Activated naive CD4-positive, alpha-beta T cell (primary cell): ENCODE results near the gene MTHFD2.
"Not testable (repeated sequence)": the region's sequence is repeated elsewhere in the genome, so short reads cannot be mapped to it uniquely, and the experiment has no call there.

Experiments
- DNase-seq, 4 experiments: peaks; one replicate each; lab custom pipeline; 2025; lab: John Stamatoyannopoulos, UW

Gene MTHFD2

DNA sequence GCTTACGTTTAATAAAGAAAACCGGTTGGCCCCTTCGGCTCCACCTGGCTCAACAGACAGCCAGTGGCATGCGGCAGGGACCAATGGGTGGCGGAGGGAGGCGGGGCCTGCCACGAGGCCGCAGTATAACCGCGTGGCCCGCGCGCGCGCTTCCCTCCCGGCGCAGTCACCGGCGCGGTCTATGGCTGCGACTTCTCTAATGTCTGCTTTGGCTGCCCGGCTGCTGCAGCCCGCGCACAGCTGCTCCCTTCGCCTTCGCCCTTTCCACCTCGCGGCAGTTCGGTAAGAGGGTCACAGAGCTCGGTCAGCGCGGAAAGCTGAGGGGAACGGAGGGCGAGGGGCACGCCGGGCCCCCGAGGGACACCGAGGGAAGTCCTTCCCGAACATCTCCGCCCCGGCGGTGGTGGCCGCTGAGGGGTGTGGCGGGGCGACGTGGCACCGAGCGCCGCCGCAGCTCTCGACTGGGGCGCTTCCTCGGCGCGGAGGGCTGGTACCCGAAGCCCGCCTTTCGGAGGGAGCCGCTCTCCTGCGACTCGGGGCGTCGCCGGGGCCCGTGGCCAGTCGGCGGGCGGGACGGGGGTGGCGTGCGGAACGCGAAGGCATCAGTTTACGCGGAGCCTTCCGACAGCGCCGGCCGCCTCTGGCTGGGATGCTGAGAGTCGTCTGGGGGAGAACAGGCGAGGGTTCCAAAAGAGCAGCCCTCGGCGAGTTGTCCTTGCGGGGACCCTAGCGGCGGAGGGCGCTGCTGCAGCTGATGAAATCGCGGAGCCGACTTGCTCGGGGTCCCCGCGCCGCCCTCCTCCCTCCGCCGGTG, at the start of gene MTHFD2:
Gene MTHFD2 (plus strand): TSS at position 155 of the 814 bp plus-strand sequence. CDS start 27 bp downstream, at position 182.
- DNase-seq = peak; percentile 77 to 85 (median 82)

DNA sequence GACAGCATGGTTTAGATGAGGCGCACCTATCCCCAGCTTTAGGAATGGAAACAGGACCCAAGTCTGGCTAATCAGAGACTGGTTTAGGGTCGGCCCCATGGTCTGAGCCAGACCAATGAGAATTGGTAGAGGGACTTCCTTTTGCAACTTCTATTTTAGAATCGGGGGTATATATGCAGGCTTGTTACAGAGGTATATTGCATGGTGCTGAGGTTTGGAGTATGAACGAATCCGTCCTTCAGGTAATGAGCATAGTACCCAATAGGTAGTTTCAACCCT, 49.2 kb upstream of the MTHFD2 start:
- DNase-seq = no peak

DNA sequence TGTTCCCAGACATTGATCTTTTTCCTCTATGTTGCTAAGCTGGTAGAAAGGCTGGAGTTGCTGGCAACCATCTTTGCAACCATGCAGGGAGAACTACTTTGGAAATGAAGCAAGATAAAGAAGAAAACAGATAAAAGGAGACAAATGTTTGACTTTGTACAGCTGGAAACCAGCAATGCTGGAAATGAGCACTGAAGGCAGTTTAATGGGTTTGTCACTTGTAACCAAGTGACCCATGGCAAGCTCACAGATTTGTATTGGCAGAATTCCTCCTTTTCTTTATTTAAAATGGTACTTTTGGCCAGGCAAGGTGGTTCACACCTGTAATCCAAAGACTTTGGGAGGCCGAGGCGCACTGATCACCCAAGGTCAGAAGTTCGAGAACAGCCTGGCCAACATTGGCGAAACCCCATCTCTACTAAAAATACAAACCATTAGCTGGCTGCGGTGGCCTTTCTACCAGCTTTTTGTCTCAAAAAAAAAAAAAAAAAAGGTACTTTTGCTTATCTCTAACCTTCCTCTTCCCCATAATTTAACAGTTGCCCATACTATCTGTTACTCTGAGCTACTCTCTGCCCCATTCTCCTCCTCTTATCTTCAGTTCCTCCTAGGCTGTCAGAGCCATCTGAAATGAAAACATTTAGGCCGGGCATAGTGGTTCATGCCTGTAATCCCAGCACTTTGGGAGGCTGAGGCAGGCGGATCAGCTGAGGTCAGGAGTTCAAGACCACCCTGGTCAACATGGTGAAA, 48.7 kb upstream of the MTHFD2 start:
- DNase-seq = no peak

DNA sequence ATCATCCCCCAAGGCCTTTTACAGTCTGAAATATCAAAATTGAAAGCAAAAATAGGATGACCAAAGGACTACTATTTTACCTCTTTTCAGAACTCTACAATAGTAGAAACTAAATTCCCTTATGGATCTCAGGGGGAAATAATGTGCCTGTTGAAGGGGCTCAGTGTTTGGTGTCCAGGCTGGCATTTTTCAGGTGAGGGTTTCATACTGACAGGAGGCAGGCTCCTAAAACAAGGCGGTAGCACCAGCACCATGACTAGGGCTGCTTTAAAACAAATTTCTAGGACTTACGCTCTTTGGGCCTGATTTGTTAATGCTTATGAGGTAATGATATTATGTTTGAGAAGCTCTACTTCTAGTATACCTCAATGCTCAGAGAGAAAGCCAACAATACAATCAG, 45.5 kb upstream of the MTHFD2 start:
- no peak for DNase-seq

DNA sequence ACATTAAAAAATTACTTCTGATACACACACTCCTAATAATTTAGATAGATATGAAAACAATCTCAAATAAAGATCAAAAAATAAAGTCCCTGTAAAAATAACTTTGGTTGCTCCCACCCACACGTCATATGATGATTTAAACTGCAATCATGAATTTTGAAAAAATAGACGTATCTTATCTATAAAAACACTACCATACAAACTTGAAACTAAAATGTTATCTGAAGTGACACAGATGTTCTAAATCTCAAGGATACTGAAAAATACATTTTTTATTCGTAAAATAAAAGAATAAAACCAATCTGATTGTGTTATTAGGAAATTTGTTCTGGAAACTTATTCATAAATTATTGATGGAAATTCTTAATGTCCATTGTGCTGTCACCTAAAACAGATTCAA, 42.6 kb upstream of the MTHFD2 start:
- DNase-seq = no peak

DNA sequence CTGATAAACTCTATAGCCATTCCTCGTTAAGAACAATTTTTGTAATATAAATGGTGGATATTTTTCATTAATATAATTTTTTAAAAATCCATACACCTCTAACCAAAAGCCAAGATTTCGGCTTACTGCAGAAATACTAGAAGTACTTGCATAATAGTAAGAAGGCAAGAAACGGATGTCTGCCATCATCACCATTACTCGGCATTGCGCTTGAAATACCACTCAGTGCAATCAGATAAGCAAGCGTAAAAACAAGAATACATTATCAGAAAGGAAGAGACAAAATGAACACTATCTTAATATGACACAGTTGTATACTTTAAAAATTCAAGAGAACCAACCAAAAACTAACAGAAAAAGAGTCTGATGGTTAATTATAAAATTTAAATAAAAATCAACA, 35.5 kb upstream of the MTHFD2 start:
- DNase-seq = no peak

DNA sequence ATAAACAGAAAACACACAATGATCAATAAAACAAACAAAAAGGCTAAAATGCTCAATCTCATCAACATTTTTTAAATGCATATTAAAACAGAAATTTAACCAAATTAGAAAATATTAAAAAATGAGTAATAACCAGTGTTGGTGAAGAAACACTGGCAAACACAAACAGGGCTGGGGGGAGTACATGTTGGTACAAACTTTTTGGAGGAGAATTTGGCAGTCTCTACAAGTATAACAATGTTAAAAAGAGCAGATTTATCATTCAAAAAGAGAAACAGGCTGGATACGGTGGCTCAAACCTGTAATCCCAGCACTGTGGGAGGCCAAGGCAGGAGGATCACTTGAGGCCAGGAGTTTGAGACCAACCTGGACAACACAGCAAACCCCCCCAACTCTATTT, 33.7 kb upstream of the MTHFD2 start:
- no peak for DNase-seq

DNA sequence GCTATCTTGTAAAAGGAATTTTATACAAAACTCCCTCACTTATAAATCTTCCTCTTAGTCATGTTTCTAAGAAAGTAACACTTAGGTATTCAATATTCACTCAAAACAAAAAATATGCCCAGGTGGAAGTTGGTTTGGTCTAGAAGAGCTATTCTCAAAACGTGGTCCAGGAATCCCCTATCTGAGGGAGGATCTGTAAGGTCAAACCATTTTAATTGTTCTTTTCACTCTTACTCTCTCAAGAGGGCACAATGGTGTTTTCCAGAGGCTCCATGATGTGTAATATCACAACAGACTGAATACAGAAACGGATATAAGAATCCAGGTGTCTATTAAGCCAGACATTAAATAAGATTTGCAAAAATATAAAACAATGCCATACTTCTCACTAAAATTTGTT, 29.7 kb upstream of the MTHFD2 start:
- no peak for DNase-seq

DNA sequence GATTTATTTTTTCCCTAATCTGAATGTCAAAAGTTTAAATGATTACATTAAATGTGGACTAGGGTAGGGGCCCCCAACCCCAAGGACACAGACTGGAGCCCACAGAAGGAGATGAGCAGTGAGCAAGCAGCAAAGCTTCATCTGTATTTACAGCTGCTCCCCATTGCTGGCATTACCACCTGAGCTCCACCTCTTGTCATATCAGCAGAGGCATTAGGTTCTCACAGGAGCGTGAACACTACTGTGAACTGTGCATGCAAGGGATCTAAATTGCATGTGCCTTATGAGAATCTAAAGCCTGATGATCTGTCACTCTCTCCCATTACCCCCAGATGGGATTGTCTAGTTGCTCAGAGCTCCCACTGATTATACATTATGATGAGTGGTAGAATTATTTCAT, 23.5 kb upstream of the MTHFD2 start:
- no peak for DNase-seq

DNA sequence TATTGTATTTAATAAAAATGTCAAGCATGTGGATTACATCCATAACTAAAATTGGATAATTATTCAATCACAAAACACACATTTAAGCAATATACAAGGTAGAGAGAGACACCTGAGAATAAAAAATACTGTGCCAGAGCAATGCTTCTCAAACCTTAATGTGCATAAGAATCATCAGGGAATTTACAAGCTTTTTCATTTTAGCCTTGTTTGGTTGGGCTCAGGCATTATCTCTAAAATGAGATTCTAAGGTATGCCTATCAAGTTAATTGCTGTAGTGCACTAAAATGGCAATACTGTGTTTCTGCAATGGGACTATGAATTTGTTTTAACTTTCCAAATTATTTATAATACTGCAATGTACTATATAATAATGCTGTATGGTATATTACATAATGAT, 20.7 kb upstream of the MTHFD2 start:
- no peak for DNase-seq

DNA sequence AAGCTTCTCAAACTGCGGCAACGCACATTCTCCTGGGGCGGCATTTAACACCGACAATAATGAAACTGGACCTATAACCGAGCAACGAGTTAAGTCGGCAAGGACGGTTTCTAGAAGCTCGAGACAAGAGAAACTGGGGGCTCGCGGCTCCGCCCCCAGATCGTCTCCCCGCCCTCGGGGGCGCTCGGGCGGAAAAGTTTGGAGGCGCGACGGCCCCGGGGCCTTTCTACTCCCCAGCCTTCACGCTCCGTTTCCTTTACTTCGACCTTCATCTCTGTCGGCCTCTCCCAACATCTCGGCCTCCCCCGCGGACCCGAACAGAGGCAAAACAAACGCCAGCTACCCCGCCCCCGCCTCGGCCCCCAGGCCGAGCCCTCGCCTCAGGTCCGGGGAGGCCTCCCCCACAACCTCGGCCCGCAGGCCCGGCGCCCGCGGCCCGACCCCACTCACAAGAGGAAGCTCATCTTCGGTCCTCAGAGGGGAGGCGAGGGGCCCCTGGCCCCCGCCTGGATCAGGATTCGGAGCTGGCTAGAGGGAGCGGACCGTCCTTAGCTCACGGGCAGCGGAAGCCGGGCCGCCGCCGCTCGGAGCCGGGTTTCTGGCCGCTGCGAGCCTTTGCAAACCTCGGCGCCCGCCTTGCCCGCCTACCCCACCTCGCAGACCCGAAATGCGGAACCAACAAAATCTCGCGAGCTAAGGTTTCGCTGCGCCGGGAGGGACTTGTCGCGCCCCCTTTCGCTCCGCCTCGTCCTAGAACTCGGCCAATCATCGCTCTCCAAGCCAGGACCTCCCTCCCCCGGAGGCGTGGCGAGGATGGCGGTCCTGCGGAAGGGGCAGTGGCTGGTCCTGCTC, 20.0 kb upstream of the MTHFD2 start, which contains the start of gene MOB1A:
Gene MOB1A (minus strand): TSS at position 669 of the 852 bp plus-strand sequence. CDS start 205 bp downstream, at position 464.
- DNase-seq = peak; percentile 88 to 95 (median 90)

DNA sequence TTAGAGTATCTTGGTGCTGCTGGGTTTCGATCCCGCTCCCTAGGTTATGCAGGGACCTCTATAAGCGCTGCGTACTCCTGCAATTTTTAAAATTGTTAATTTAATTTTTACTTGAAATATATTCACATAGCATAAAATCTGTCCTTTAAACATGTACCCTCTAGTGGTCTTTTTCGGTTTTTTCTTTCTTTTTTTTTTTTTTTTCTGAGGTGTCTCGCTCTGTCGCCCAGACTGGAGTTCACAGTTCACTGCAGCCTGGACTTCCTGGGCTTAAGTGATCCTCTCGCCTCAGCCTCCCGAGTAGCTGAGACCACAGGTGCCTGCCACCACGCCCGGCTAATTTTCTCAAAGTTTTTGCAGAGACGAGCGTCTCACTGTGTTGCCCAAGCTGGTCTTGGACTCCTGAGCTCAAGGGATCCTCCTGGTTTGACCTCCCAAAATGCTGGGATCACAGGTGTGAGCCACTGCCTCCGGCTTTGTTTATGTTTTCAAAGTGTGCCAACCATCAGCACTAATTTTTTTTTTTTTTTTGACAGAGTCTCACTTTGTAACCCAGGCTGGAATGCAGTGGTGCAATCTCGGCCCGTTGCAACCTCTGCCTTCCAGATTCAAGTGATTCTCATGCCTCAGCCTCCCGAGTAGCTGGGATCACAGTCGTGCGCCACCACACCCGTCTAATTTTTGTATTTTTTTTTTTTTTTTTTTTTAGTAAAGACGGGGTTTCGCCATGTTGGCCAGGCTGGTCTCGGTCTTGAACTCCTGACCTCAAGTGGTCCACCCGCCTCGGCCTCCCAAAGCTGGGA, 19.2 kb upstream of the MTHFD2 start:
- DNase-seq = no peak

DNA sequence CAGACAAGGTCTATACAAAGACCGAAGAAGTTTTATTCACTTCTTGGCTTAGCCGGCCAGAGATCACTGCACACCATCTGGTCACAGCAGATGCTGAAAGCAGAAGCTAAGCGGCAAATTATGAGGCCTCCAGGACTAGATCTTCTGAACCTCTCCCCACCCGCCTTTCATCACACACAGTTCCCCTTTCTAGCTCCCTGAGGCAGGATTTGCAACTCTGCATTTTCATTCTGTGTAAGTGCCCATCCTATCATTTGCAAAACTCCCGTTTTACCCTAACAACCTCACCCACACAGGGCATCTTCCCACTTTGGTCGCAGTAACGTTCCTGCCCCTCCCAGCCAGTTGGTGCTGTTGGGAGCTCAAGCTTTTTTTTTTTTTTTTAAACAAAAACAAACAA, 16.7 kb upstream of the MTHFD2 start:
- DNase-seq = no peak

DNA sequence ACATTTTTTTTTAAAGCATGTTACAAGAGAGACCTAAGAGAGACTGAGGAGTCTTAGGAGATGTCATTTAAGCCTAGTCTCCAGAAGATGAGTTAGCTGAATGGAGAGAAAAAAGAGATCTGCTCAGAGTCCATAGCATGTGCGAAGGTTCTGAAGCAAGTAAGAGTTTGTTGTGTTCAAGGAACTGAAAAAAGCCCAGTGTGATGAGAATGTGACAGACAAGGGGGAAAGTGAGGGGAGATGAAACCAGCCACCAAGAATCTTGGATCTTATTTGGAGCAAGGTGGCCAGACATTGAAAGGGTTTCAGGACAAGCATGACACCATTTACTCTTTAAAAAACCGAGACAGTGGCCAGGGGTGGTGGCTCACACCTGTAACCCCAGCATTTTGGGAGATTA, 14.5 kb upstream of the MTHFD2 start:
- DNase-seq = no peak

DNA sequence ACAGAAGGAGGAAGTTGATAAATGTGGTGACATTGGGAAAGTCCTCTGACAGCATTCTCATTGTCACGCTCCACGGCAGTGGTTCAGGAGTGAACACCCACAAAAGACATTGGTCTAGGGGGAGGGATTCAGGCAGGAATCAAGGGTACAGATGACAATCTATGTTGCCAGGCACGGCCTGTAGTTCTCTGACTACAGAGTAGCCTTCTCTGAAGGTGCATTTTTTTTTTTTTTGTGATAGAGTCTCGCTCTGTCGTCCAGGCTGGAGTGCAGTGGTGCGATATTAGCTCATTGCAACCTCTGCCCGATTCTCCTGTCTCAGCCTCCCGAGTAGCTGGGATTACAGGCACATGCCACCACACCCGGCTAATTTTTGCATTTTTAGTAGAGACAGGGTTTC, 12.4 kb upstream of the MTHFD2 start:
- no peak for DNase-seq

DNA sequence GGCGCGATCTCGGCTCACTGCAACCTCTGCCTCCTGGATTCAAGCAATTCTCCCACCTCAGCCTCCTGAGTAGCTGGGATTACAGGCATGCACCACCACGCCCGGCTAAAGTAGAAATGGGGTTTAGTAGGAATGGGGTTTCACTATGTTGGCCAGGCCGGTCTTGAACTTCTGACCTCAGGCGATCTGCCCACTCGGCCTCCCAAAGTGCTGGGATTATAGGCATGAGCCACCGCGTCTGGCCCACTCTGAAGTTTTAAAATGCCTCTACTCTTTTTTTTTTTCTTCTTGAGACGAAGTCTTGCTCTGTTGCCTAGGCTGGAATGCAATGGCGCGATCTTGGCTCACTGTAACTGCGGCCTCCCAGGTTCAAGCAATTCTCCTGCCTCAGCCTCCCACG, 11.7 kb upstream of the MTHFD2 start:
- DNase-seq = not testable (repeated sequence)

DNA sequence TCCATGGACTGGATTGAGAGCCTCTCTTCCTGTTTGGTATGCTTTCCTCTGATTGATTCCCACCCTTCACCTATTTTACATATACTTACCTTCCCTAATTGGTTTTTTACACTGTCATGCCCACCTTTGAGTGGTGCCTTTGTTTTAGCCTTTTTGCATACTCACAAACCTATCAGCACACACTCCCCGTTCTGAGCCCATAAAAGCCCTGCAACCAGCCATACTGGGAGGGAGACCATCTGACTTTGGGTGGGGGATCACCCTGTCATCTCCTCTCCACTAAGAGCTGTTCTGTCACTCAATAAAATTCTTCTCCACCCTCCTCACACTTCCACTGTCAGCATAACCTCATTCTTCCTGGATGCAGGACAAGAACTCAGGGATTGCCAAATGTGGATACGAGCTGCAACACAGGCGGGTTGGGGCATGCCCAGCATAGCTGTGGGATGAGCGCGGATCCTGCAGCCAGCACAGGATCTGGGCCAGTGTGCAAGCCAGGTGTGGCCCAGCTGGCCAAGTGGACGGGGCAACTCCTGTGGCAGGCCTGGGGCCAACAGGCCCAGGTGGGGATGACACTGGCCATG, 10.3 kb upstream of the MTHFD2 start:
- no peak for DNase-seq

DNA sequence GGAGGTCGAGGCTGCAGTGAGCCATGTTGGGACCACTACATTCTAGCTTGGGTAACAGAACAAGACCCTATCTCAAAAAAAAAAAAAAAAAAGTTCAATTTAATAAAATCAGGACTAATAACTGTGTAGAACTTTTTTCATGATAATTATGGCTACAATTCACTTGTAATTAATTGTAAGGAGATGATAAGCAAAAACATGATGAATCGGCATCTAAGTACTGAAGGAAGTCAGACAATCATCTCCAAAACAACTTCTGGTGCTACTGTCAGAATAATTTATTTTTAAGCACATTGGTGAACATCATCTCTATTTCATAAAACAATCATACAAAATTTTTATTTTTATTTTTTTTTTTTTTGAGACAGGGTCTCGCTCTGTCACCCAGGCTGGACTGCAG, 9.7 kb upstream of the MTHFD2 start:
- DNase-seq = no peak

DNA sequence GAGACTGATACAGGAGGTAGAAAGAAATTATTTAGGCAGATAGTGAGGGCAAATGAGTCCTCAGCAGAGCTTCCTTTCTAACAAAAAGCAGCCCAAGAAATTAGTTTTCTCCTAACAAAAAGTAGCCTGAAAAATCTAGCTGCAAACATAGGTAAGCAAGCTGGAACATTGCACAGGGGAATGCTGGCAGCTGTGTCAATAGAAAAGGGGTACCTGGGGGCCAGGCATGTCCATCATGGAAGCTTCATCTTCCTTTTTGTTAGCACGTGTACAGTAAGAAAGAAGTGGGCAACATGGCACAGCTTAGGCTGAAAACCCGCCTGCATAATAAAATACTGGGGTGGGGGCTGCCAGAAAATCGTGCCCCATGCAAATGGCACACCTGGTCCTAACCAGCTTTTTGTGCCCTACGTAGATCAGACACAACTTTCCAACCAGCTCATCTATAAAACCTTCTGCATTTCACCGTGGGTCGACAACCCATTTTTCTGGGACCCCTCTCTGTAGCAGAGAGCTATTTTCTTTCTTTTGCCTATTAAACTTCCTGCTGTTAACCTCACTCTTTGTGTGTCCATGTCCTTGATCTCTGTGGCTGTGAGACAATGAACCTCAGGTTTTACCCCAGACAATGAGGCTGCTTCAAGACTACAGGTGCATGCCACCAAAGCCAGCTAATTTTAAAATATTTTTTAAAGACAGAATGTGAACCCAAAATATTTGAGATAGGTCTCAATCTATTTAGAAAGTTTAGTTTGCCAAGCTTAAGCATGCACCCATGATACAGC, 6.6 kb upstream of the MTHFD2 start:
- DNase-seq = no peak

DNA sequence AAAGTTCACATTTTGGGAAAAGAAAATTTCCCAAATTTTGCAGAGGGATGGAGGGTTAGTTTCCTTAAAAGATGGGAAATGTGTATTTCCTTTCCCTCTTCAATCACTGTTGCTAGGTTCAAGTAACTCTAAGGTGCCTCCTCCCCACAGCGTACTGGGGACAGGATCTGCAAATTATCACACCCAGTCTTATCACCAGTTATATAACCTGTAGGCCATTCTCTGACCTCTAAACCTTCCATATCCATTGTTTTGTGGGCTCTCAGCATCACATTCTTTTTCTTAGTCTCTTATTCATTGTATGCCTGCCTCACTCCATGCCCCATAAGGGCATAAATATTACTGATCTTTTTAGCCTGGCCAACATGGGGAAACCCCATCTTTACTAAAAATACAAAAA, 3.6 kb upstream of the MTHFD2 start:
- no peak for DNase-seq

DNA sequence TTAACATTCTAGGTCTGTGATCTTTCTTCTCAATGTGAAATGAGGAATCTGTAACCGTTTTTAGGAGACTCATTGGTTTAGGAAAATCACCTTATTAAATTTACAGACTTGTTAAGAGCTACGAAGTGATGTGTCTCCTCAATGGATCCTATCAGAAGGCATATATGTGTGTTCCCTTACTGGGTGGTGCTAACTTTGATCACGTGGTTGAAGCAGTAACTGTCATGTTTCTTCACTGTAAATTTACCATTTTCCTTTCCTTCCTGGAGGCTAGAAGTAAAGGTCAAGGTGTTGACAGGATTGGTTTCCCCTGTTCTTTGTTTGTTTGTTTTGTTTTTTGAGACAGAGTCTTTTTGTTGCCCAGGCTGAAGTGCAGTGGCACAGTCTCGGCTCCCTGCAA, 1.4 kb upstream of the MTHFD2 start:
- no peak for DNase-seq
